Dedifferentiated amniotic fluid mesenchymal stem cell (primary cell): Measurements from ENCODE around the gene PRR35.
"Not testable (repeated sequence)": the region's sequence is repeated elsewhere in the genome, so short reads cannot be mapped to it uniquely, and the experiment has no call there.

Experiments used
- DNase-seq: peaks from one replicate; pipeline ENCODE4 v3.0.0-alpha.2; 2016; ENCODE audit errors: extremely low spot score

Gene PRR35

DNA sequence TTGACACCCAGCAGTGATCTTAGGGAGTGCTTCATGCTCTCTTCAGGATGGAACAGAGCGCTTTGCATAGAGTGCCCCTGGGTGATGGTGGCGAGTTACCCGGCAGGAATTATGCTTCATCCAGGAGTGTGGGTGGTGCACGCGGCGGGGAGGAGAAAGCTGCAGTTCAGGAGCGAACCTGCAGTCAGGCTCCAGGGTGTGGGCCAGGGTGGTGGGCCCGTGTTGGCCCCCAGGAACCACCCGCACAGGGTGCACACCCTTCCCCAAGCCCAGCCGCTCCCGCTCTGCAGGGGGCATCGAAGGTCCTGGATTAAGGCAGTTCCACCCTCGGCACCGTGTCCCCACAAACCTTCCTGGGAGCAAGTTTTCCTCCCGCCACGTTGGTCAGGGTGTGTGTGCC lies 33.6 kb downstream of the PRR35 start:
- no peak for DNase-seq

DNA sequence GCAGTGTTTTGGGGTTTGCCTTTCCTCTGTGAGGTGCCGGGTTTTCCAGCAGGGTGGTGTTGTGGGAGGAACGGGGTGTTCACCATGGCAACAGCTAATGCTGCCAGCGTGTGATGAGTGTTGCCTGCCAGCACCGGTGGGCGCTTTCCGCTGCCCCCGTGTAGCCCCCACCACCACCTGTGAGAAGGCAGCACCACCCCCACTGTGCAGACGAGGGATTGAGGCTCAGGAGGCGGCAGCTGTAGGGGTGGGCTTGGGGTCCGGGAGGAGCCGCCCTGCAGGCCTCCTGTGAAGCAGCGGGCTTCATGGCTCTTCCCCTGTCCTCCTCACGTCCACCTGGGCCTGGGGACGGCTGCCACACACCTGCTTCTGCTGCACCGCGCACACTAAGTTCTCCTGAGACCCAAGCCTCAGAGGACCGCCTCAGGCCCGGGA lies 34.9 kb downstream of the PRR35 start:
- DNase-seq = no peak

DNA sequence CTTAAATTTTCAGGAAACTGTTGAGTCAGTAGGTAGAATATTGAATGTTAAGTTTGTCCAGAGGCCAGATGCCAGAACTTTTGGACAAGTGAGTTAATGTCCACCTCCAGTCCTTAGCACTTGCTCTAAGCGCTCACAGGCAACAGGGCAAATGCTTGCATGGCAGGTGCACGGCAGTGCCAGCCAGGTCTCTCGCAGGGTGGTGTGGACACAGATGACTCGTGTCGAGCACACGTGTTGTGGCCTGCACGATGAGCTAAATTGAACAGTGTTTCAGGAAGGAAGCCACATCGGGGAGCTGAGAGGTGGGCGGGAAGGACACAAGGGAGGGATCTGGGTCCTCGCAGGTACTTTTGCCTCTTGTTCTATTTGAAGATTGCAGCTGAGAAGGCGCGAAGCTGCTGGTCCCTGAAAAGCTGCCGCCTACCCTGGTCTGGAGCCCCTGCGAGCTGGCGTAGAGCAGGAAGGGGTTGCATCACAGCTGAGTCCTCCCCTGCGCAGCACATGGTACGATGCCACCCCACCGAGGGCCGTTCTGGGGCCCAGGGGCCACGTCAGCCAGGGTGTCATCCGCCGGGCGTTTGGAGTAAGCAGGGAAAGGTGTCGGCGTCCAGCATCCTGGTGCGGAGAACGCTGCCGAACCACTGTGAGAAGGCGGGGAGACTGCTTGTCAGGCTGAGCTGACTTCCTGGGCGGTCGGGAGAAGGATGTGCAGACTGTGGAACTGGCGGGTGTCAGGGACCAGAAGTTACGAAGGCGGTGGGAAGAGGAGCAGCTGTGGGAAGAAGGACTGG lies 35.9 kb downstream of the PRR35 start:
- DNase-seq = no peak

DNA sequence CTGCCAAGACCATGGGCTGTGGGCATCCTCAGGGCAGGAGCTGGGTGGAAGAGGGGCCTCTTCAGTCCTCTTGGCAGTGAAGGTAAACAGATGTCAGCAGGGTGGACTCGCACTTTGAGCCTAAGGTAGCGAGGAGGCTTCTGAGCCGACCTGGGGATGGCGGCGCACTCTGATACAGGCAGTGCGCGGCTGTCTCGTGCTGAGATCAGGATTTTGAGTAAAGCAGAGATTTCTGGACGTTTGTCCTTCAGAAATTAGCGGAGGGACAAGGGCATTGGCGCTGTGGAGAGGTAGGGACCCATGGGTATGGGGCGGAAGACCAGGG lies 36.5 kb downstream of the PRR35 start:
- DNase-seq = no peak

DNA sequence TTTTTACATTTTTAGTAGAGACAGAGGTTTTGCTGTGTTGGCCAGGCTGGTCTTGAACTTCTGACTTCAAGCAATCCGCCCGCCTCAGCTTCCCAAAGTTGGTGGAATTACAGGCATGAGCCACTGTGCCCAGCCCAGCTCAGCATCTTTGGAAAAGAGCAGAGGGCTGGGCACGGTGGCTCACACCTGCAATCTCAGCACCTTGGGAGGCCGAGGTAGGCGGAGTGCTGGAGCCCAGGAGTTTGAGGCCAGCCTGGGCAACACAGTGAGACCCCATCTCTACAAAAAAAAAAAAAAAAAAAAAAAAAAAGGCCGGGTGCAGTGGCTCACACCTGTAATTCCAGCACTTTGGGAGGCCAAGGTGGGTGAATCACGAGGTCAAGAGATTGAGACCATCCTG lies 37.5 kb downstream of the PRR35 start:
- not testable (repeated sequence) for DNase-seq

DNA sequence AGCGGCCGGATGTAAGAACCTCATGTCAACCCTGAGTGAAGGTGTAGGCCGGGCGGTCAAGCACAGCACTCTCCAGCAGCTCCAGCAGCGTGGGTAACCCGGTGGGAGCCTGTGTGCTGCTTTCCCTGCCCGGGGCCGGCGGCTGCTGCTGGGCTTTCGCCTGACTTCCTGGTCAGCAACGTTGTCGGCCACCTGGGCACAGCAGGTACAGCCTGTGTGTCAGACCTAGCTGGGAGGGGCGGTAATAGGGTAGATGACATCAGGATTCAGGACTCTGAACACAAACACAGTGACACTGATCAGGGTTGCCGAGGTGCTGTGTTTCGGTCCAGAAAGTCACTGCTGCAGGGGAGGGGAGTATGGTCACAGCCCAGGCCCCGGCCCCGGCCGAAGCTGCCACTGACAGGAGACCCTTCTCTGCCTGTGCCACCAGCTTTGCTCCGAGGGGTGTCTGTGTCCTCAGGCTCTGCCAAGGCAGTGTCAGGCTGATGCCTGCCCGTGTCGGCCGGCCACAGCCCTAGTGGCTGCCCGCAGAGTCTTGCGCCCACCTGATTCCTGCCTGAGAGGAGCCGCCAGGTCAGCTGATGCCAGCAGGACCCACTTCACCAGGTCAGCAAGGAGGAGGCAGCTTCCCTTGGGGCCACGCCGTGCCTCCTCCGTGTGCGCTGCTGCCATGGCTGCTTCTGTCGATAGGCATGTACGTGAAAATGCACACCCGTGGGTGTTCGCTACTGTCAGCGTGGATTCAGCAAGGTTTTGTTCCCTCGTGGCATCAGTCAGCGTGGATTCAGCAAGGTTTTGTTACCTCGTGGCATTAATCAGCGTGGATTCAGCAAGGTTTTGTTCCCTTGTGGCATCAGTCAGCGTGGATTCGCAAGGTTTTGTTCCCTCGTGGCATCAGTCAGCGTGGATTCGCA lies 38.9 kb downstream of the PRR35 start:
- no peak for DNase-seq

DNA sequence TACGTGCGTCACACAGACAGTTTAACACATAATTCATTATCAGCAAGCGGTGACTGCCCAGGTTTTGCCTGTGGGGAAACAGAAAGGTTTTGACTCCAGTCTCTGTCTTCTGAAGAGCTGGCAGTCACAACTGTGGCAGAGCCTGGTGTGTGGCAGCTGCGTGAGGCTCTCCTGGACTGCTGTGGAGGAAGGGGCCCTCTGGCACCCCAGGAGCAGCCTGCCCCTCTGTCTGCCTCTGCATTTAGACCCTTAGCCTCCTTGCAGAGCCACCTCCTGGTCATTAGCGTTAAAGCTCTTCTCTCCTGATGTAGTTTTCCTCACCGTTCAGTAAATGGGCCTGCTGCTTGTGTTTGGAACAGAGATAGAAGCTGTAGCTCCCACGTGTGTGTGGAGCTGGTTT lies 40.6 kb downstream of the PRR35 start:
- no peak for DNase-seq

DNA sequence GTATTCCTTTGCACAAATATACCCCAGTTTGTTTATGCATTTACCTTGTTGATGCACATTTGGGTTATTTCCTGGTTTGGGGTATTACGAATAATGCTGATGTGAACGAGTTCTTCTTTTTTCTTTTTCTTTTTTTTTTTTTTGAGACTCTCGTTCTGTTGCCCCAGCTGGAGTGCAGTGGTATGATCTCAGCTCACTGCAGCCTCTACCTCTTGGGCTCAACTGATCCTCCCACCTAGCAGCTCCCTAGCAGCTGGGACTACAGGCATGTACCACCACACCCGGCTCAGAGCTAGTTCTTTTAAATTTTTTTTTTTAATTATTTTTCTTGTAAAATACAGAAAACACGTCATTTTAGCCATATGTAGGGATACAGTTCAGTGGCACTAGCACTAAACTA lies 43.7 kb downstream of the PRR35 start:
- DNase-seq = no peak

DNA sequence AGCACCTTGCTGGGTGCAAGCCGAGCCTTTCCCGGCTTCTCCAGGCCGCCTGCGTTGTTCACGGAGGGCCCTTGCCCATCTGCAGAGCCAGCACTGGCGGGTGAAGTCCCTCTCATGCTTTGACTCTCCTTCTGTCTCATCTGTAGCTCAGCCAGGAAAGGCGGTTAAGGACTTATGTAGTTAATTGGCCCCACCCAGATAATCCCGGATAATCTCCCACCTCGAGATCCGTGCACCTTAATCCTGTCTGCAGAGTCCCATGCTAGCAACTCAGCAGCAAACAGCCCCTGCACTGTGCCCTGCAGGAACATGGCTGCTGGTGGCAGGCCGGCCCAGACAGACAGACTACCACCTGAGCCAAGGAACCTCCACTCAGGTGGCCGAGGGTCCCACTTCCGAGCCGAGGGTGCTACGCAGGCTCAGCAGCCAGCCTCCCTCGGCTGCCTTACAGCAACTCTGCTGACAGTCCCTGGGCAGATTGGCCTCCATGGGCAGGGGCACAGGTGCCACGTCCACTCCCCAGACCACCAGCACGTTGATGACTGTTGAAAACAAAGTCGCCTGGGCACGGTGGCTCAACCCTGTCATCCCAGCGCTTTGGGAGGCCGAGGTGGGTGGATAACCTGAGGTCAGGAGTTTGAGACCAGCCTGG lies 46.6 kb downstream of the PRR35 start:
- DNase-seq = no peak

DNA sequence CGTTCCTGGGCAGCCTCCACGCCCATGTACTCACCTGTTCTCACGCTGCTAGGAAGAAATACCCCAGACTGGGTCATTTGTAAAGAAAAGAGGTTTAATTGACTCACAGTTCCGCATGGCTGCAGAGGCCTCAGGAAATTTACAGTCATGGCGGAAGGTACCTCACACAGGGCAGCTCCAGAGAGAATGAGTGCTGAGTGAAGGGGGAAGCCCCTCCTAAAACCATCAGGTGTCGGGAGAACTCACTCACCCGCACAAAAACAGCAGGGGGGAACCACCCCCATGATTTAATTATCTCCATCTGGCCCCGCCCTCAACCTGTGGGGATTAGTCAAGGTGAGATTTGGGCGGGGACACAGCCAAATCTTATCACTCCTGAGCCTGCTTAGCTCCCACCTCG lies 47.8 kb downstream of the PRR35 start:
- no peak for DNase-seq

DNA sequence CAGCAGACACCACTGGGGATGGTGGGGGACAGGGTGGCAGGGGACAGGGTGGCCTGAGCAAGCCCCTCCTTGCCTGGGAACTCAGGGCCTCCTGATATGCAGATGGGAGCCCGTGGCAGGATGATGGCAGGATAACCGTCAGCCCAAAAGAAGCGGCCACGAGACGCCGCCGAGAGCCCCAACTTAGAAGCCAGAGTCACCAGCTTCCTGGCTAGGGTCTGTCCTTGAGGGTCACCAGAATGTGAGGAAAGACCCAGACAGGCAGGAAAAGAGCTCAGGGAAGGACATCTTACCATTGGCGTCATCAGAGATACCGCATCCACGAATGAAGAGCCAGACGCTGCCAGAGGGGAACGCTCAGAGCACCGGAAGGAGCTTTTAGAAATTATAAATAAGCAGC lies 49.1 kb downstream of the PRR35 start:
- no peak for DNase-seq

DNA sequence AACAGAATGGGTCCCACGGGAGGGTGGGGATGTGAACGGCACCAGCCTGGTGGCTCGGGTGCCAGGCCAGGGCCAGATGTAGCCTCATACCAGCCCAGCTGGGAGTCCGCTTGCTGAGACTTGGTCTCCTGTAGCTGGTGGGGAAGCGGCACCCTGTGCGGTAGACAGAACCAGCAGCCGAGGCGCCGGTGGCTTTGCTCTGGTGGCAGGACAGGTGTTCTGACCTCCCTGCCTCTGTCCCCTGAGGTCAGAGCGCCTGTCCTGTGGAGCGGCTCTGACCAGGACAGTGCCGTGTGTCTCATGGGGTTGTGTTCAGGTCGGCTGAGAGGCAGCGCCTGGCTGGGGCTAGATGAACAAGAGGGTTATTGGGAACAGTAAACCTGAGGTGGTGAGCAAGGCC lies 49.8 kb downstream of the PRR35 start:
- no peak for DNase-seq

DNA sequence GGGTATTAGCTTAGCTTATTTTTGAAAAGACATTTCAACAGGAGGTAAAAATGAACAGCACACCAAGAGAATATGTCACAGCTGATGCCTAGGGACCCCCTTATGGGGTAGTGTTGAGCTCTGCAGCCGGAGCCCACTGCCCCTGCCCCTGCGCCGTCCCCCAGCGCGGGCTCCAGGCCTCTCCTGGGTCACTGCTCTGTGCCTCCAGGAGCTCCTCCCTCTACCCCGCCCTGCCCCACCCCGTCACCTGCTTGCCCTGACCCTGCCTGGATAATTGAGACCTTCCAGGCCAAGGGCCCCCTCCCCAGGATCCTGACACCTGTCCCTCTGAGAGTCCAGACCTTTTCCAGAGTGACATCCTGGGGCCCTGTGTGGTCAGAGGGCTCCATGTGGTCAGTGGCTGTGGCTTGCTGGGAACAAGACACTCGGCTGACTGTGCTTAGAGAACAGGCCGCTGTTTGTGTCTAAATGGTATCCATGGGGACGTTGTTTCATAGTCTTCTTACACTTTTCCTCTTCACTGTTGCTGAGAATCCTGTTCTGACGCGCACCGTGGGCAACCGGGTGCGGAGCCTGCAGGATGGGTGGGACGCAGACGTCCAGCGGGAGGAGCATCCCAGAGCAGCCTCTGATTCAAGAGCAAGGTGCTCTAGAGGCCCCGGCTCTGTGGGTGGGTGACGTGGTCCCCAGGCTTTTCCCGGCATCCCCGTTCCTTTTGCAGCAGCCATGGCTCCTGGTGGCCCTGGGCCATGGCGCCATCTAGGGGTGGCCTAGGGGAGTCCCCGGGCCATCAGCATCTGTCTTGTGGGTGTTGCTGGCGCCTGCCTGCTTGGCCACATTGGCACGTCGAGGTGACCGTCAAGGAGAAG lies 50.6 kb downstream of the PRR35 start:
- no peak for DNase-seq

DNA sequence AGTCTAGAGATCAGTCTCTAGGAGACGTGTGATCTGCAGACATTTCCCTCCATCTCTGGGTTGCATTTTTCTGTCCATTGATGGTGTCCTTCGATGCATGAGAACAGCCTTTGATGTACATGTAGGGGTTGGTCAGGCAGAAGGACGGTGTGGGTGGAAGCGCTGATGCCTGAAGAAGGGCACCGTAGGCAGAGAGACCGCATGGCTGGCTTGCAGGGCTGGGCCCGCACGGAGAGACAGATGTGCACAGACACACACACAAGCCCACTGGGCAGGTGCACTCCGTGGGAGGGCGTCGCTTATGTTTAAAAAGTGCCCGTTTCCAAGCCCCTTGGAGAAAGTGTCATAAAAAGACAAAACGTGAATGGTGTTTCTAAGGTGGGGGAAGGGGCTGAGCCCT lies 54.9 kb downstream of the PRR35 start:
- DNase-seq = no peak
